Ectodermal cell (in vitro differentiated cells): ENCODE data around the gene KIAA1217.
A peak's percentile ranks its signal among the peaks of the same experiment; 100 is the strongest.

Experiments used
- H3K27ac ChIP-seq: 2 replicates; pipeline ENCODE4 v1.7.0; 2013; ENCODE audit warnings: mild to moderate bottlenecking, low read depth, low read length; ENCODE audit not compliant: insufficient read depth, poor library complexity, severe bottlenecking
- H3K27me3 ChIP-seq: 2 replicates; pipeline ENCODE4 v1.7.0; 2013; ENCODE audit warnings: mild to moderate bottlenecking, low read length; ENCODE audit not compliant: insufficient read depth, control insufficient read depth, poor library complexity, severe bottlenecking
- H3K36me3 ChIP-seq: one replicate; pipeline ENCODE4 v1.7.0; 2013; ENCODE audit warnings: low read length; ENCODE audit not compliant: control insufficient read depth, insufficient read depth
- H3K4me1 ChIP-seq: one replicate; pipeline ENCODE4 v1.7.0; 2013; ENCODE audit warnings: low read length; ENCODE audit not compliant: control insufficient read depth, insufficient read depth
- H3K4me3 ChIP-seq: 2 replicates; pipeline ENCODE4 v1.7.0; 2013; ENCODE audit warnings: low read depth, low read length, control low read depth; ENCODE audit not compliant: insufficient read depth
- H3K9me3 ChIP-seq: 2 replicates; pipeline ENCODE4 v1.7.0; 2013; ENCODE audit warnings: mild to moderate bottlenecking, low read length, moderate library complexity; ENCODE audit not compliant: control insufficient read depth
- WGBS, 2 experiments: methylation state at CpG; one replicate each; pipeline ENCODE4 v1.1.7; 2013; ENCODE audit warnings: missing lambda C conversion rate in 2 of 2; 5-methylcytosine and 5-hydroxymethylcytosine counted together

KIAA1217 gene

GRCh38 chr10:24307116-24307515, 98.2 kb downstream of the KIAA1217 start:
- no peaks in the 10 kb centered on the region for H3K36me3 ChIP-seq
- WGBS, 2 experiments = 89 to 91% methylated on average over 4 of the region's 4 CpGs
- peaks cover 25% of the 10 kb centered on the region for H3K4me1 ChIP-seq
- no peaks in the 10 kb centered on the region for H3K9me3 ChIP-seq
- no peaks in the 10 kb centered on the region for H3K27me3 ChIP-seq
- H3K27ac ChIP-seq = peak overlapping the region; percentile 78
- no peak overlapping the region for H3K4me3 ChIP-seq

DNA sequence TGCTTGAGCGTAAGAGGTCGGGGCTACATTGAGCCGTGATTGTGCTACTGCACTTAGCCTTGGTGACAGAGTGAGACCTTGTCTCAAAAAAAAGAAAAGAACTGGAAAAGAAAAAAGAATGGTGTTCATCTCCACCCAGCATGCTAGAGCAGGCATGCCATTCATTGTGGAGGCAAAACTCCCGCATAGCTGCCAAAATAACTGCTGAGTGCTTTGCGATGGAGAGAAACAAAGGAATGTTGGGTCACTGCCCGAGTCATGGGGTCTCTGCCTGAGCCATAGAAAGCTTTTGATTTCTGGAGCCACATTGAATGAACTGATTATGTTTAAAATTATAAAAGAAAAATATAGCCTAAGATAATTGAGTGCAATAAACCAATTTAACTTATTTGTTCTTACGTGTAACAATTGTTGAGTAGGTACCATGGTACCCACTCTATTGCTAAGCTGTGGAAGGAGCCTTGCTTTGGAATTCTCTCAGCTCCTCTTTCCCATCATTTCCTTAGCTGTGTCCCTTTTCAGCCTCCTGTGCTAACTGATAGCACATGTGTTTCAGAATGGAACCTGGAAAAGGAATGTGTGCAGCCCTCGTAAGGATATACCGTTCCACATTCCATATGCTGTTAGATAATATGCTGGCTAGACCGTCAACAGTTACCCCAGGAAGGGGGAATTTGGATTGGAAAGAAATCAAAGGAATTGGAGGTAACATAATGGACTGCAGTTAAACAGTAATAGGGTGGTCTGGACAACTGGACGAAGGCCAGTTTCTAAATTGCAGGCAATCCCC, 99.0 kb downstream of the KIAA1217 start:
- peak overlapping the region; percentile 78 for H3K27ac ChIP-seq
- H3K27me3 ChIP-seq = no peaks in the 10 kb centered on the region
- no peaks in the 10 kb centered on the region for H3K9me3 ChIP-seq
- peaks cover 25% of the 10 kb centered on the region for H3K4me1 ChIP-seq
- H3K4me3 ChIP-seq = no peak overlapping the region
- H3K36me3 ChIP-seq = no peaks in the 10 kb centered on the region
- WGBS, 2 experiments = 76 to 80% methylated on average over 11 of the region's 11 CpGs

GRCh38 chr10:24310104-24310503, 101.2 kb downstream of the KIAA1217 start:
- Histone ChIP-seq H3K27me3 (no peaks in the 10 kb centered on the region), H3K27ac (no peak overlapping the region), H3K4me1 (peaks cover 25% of the 10 kb centered on the region), H3K36me3 (no peaks in the 10 kb centered on the region), H3K9me3 (no peaks in the 10 kb centered on the region), H3K4me3 (no peak overlapping the region)
- 87 to 88% methylated on average over 5 of the region's 5 CpGs for WGBS, 2 experiments

- WGBS, 2 experiments = 85 to 88% methylated on average over 6 of the region's 6 CpGs
- H3K4me3 ChIP-seq = no peak overlapping the region
- H3K36me3 ChIP-seq = no peaks in the 10 kb centered on the region
- H3K9me3 ChIP-seq = no peaks in the 10 kb centered on the region
- H3K4me1 ChIP-seq = peaks cover 11% of the 10 kb centered on the region
- H3K27ac ChIP-seq = no peak overlapping the region
- H3K27me3 ChIP-seq = no peaks in the 10 kb centered on the region
These were observed 103.0 kb downstream of the KIAA1217 start for GRCh38 chr10:24311888-24312287.

- 96 to 97% methylated on average over 10 of the region's 10 CpGs for WGBS, 2 experiments
These were observed 104.3 kb downstream of the KIAA1217 start for GRCh38 chr10:24313283-24313682.

GRCh38 chr10:24315211-24315610, 106.3 kb downstream of the KIAA1217 start:
- Histone ChIP-seq H3K36me3 (no peaks in the 10 kb centered on the region), H3K27me3 (no peaks in the 10 kb centered on the region), H3K4me3 (no peak overlapping the region), H3K4me1 (no peaks in the 10 kb centered on the region), H3K9me3 (no peaks in the 10 kb centered on the region), H3K27ac (no peak overlapping the region)
- 92 to 95% methylated on average over 7 of the region's 7 CpGs for WGBS, 2 experiments

More at GRCh38 chr10:24313283-24313682, 104.3 kb downstream of the KIAA1217 start:
- H3K4me3 ChIP-seq = no peak overlapping the region
- H3K36me3 ChIP-seq = no peaks in the 10 kb centered on the region
- H3K27me3 ChIP-seq = no peaks in the 10 kb centered on the region
- H3K27ac ChIP-seq = no peak overlapping the region
- H3K4me1 ChIP-seq = no peaks in the 10 kb centered on the region
- H3K9me3 ChIP-seq = no peaks in the 10 kb centered on the region

DNA sequence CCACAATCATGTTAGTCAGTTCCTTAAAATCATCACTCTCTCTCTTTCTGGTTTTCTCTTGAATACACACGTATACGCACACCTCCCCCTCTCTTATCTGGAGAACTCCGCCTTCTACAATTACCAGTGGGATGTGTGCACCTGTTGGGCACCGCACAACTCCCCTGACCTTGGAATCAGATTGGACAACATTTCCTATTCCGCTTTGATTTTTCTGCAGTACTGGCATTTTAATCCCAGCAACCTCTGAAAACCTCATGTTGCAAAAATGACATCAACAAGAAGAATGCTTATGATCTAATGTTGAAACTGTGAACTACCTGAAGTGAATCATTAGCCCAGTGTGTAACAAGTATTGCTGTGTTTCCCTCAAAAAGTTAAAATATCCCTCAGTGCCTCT, 109.6 kb downstream of the KIAA1217 start:
- no peaks in the 10 kb centered on the region for H3K4me1 ChIP-seq
- no peak overlapping the region for H3K4me3 ChIP-seq
- WGBS, 2 experiments = 96 to 97% methylated on average over 5 of the region's 5 CpGs
- no peaks in the 10 kb centered on the region for H3K27me3 ChIP-seq
- no peaks in the 10 kb centered on the region for H3K9me3 ChIP-seq
- H3K27ac ChIP-seq = no peak overlapping the region
- H3K36me3 ChIP-seq = no peaks in the 10 kb centered on the region

GRCh38 chr10:24320373-24320772, 111.4 kb downstream of the KIAA1217 start:
- Histone ChIP-seq H3K36me3 (no peaks in the 10 kb centered on the region), H3K27ac (no peak overlapping the region), H3K27me3 (no peaks in the 10 kb centered on the region), H3K4me3 (no peak overlapping the region), H3K4me1 (no peaks in the 10 kb centered on the region), H3K9me3 (no peaks in the 10 kb centered on the region)
- 90 to 95% methylated on average over 2 of the region's 2 CpGs for WGBS, 2 experiments

DNA sequence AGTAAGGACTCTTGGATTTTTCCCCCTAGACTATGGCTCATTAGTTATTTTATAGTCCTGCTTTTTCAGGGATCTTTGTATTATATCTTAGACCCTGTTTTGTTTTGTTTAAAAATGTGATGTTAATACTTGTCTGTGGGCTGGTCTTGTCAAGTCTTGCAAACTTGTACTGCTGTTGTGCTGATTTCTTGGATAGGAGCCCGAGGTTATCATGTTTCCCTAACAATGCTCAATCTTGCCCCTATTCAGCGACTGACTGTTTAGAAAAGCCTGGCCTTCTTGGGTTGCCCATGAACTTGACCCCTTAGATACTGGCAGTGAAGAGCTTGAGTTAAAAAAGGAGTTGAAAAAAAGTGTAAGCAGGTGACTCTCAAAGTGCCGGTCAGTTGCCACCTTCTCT, 115.7 kb downstream of the KIAA1217 start:
- 76 to 88% methylated on average over 3 of the region's 3 CpGs for WGBS, 2 experiments
- Histone ChIP-seq H3K27ac (no peak overlapping the region), H3K9me3 (no peaks in the 10 kb centered on the region), H3K4me3 (no peak overlapping the region), H3K27me3 (no peaks in the 10 kb centered on the region), H3K4me1 (no peaks in the 10 kb centered on the region), H3K36me3 (no peaks in the 10 kb centered on the region)

DNA sequence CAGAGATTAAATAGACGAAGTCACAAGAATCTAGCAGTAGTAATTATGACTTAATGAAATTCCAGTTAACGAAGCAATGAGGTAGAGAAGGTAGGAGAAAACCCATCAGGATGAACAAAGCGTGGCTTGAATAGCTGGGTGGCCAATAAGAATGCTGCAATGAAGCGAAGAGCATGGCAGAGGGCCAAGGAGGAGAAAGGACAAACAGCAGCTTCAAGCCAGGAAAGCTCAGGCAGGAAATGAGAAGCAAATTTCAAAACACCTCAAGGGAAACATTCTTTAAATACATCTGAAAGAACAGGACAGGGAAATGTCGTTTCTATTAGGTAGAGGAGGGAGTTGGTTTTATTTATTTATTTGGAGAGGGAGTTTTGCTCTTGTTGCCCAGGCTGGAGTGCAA, 122.5 kb downstream of the KIAA1217 start:
- WGBS, 2 experiments = 91 to 93% methylated on average over 5 of the region's 5 CpGs
- Histone ChIP-seq H3K36me3 (no peaks in the 10 kb centered on the region), H3K9me3 (no peaks in the 10 kb centered on the region), H3K4me3 (no peak overlapping the region), H3K27me3 (no peaks in the 10 kb centered on the region), H3K4me1 (no peaks in the 10 kb centered on the region), H3K27ac (no peak overlapping the region)
